ENCODE results near the gene GPR155.

GPR155 gene

GRCh38 chr2:174486563-174487107 lies at the start of gene GPR155:
Gene GPR155 (minus strand): TSS chr2:174487029. CDS start chr2:174481956, 5,073 bp downstream.
- Mint-ChIP-seq H3K4me3 (peak within 1 kb of the TSS; percentile 89 to 100), H3K4me1 (peaks cover 49% of the 10 kb centered on the region), H3K27me3 (no peaks in the 10 kb centered on the region), H3K9me3 (peaks cover 5% of the 10 kb centered on the region in 2 donors), H3K27ac (peak within 1 kb of the TSS; percentile 92 to 97)
- ATAC-seq (peak; percentile 67), DNase-seq (no peak)

- Mint-ChIP-seq H3K4me3 (no peak overlapping the region), H3K9me3 (no peaks in the 10 kb centered on the region), H3K4me1 (peaks cover 19% of the 10 kb centered on the region), H3K27ac (peak overlapping the region in 1 of 2 donors; percentile 13), H3K27me3 (peaks cover 8% of the 10 kb centered on the region)
- ATAC-seq, result no peak
- DNase-seq, result no peak
These were observed 49.2 kb upstream of the GPR155 start for GRCh38 chr2:174535757-174536703.

DNA sequence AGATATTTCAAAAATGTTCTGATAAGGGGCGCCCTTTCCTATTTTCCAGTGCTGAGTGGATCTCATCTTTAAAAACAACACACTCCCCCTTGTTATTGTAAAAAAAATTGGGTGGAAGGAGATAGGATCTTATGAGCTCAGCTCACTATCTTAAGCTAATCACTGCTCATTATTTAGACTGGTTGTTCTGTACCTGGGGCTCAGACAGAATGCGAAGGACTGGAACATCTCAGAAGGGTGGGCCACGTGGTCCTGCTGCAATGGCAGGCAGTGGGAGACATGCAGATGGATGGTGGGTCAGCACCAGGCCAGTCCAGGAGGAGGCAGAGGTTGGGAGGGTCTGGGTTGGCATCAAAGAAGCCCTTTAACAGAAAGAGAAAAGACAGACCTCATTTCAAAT lies 48.3 kb upstream of the GPR155 start:
- DNase-seq (no peak), ATAC-seq (no peak)
- H3K4me3 Mint-ChIP-seq, result no peak overlapping the region
- H3K27ac Mint-ChIP-seq, result no peak overlapping the region
- peaks cover 19% of the 10 kb centered on the region for H3K4me1 Mint-ChIP-seq
- peaks cover 8% of the 10 kb centered on the region for H3K27me3 Mint-ChIP-seq
- H3K9me3 Mint-ChIP-seq, result no peaks in the 10 kb centered on the region

DNA sequence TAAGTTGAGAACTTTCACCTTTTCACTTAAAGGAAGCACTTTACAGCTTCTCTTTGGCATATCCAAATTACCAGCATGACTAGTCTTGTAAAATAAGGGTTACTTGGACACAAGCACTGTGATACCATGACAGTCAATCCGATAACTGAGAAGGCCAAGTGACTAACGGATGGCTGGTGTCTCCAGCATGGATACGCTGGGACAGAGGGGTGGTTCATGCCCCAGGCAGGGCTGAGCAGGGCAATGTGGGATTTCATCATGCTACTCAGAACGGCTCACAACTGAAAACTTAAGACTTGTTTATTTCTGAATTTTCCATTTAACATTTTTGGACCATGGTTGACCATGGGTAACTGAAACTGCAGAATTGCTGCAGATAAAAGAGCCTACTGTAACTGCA lies 43.1 kb upstream of the GPR155 start:
- no peak for DNase-seq
- Mint-ChIP-seq H3K4me1 (peaks cover under 1% of the 10 kb centered on the region), H3K27me3 (peaks cover 2% of the 10 kb centered on the region), H3K9me3 (peaks cover 9% of the 10 kb centered on the region in 2 donors), H3K27ac (no peak overlapping the region), H3K4me3 (no peak overlapping the region)
- no peak for ATAC-seq

DNA sequence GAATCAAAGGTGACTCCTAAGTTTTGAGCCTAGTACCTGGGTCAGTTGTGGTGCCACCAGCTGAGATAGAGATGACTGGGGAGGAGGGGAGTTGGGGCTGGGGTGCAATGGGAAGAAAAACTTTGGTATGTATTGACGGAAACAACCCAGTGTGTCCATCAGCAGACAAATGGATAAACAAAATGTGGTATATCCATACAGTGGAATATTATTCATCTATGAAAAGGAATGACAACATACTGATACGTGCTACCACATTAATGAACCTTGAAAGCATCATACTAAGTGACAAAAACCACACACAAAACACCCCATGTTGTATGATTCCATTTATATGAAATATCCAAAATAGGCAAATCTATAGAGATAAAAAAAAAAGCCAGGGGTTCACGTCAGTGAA lies 41.1 kb upstream of the GPR155 start:
- peaks cover 18% of the 10 kb centered on the region for H3K4me1 Mint-ChIP-seq
- no peak overlapping the region for H3K27ac Mint-ChIP-seq
- no peak overlapping the region for H3K4me3 Mint-ChIP-seq

DNA sequence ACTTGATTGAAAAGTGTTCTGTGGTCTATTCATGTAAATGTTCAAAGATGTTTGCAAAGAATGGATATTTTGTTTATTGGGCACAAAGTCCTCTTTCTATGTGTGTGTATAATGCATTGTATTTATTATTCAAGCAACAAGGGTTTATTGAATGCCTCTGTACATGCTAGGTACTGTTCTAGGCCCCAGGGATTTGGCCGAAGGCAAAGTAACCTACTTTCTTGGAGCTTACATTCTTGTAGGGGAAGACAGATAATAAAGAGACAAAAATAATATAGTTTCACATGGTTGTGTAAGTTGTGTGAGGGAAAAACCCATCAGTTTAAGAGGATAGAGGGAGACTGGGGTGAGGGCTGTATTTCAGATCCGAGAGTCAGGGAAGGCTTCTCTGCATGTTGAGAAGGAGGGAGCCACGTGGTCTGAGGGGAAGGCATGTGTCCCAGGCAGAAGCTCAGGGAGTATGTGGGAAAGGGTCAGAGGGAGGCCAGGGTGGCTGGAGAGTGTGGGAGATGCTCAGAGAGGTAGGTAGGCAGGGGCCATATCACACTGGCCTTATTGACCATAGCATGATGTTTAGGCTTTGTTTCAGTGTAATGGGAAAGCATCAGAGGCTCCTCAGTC lies 40.4 kb upstream of the GPR155 start:
- DNase-seq (no peak), ATAC-seq (no peak)
- H3K4me3 Mint-ChIP-seq, result no peak overlapping the region
- no peak overlapping the region for H3K27ac Mint-ChIP-seq
- no peaks in the 10 kb centered on the region for H3K27me3 Mint-ChIP-seq
- H3K4me1 Mint-ChIP-seq, result peaks cover 18% of the 10 kb centered on the region
- peaks cover 9 to 13% of the 10 kb centered on the region in 2 donors for H3K9me3 Mint-ChIP-seq

More for the DNA sequence above, 41.1 kb upstream of the GPR155 start:
- DNase-seq (no peak), ATAC-seq (no peak)
- Mint-ChIP-seq H3K9me3 (peaks cover 9 to 13% of the 10 kb centered on the region in 2 donors), H3K27me3 (no peaks in the 10 kb centered on the region)

DNA sequence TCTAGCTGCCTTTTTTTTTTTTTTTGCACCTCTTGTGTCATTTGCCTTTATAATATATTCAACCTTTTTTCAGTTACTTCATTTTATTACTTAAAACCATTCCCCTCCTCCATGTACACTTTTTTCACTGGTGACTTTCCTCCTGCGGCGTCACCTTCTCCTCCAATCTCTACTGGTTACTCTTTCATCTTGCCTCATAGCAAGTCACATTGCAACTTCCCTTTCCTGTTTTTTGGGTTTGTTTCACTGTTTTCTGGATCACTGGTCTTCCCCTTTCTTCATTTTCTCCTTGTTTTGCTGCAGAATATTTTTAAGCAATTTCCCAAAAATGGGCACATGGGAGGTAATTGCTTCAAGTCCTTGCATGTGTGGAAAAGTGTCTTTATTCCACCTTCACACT lies 37.7 kb upstream of the GPR155 start:
- DNase-seq (no peak), ATAC-seq (no peak)
- Mint-ChIP-seq H3K4me3 (peak overlapping the region in 1 of 2 donors; percentile 1), H3K4me1 (peaks cover 18% of the 10 kb centered on the region), H3K27ac (peak overlapping the region in 1 of 2 donors; percentile 4), H3K27me3 (no peaks in the 10 kb centered on the region), H3K9me3 (peaks cover 9 to 13% of the 10 kb centered on the region in 2 donors)

GRCh38 chr2:174522553-174522952 lies 35.7 kb upstream of the GPR155 start:
- Mint-ChIP-seq H3K27ac (no peak overlapping the region), H3K4me3 (no peak overlapping the region), H3K4me1 (peaks cover 18% of the 10 kb centered on the region), H3K27me3 (no peaks in the 10 kb centered on the region), H3K9me3 (peaks cover 6 to 10% of the 10 kb centered on the region in 2 donors)
- ATAC-seq, result no peak
- no peak for DNase-seq

DNA sequence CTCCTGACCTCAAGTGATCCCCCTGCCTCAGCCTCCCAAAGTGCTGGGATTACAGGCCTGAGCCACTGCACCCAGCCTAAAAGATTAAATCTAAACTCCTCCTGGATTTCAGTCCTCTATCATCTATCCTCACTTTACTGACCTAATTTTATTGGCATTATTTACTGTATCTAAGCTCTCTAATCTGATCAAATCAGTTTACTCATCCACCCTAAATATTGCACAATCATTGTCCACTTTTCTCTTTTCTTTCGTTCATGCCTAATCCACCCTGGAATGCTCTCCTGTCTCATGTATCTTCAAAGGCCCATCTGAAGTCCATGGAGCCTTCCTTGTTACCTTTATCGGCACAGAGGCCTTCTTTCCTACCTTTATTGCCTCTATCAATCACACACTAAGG lies 31.6 kb upstream of the GPR155 start:
- DNase-seq (no peak), ATAC-seq (no peak)
- H3K4me1 Mint-ChIP-seq, result peaks cover 8% of the 10 kb centered on the region
- H3K4me3 Mint-ChIP-seq, result no peak overlapping the region
- H3K9me3 Mint-ChIP-seq, result no peaks in the 10 kb centered on the region
- no peaks in the 10 kb centered on the region for H3K27me3 Mint-ChIP-seq
- H3K27ac Mint-ChIP-seq, result no peak overlapping the region

DNA sequence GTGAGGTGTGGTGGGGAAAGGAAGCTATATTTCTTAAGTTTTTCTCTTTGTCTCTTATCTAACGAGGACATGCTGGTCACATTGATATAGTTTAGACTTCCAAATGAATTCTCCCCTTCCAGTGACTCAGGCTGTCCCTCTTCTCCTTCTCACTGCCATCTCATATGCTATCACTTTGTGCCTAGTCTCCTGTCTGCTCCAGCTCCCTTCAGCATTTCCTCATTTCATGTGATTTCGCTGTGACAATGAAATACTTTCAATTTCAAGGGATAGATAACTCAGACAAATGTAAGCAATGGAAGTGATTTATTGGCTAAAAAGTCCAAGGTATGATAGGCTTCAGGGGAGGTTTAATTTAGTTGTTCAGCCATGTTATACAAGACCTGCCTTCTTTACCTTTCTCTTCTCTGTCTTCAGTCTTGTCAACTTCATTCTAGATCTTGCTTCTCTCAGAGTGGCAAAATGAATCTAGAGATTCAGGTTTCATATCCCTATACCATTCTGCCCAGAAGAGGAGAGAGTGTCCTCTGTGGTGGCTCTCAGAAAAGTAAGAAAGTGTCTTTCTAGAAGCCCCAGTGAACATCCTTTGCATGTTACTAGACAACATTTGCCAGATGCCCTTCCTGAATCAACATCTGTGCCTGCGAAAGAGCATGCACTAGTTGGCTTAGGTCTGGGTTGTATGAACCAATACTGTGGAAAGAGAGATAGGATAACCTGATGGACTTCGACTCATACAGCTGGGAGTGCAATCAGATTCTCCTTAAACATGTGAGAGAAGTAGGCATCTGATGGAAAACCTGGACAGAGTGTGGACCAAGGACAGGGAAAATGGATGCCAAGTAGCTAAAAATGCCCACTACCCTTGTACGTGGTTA lies 29.9 kb upstream of the GPR155 start:
- no peaks in the 10 kb centered on the region for H3K27me3 Mint-ChIP-seq
- no peak overlapping the region for H3K4me3 Mint-ChIP-seq
- no peak overlapping the region for H3K27ac Mint-ChIP-seq
- DNase-seq, result no peak
- ATAC-seq, result no peak
- peaks cover 18% of the 10 kb centered on the region for H3K4me1 Mint-ChIP-seq
- peaks cover 3 to 14% of the 10 kb centered on the region in 2 donors for H3K9me3 Mint-ChIP-seq

- ATAC-seq (no peak), DNase-seq (no peak)
- H3K27ac Mint-ChIP-seq, result no peak overlapping the region
- peak overlapping the region in 1 of 2 donors; percentile 9 for H3K4me3 Mint-ChIP-seq
- no peaks in the 10 kb centered on the region for H3K27me3 Mint-ChIP-seq
- H3K4me1 Mint-ChIP-seq, result peaks cover 18% of the 10 kb centered on the region
- peaks cover 21 to 45% of the 10 kb centered on the region in 2 donors for H3K9me3 Mint-ChIP-seq
These were observed 25.5 kb upstream of the GPR155 start for GRCh38 chr2:174512345-174512744.

- Mint-ChIP-seq H3K27ac (peak overlapping the region in 1 of 2 donors; percentile 12), H3K4me3 (peak overlapping the region in 1 of 2 donors; percentile 9)
- no peak for ATAC-seq
These were observed 24.9 kb upstream of the GPR155 start for GRCh38 chr2:174511580-174512260.

DNA sequence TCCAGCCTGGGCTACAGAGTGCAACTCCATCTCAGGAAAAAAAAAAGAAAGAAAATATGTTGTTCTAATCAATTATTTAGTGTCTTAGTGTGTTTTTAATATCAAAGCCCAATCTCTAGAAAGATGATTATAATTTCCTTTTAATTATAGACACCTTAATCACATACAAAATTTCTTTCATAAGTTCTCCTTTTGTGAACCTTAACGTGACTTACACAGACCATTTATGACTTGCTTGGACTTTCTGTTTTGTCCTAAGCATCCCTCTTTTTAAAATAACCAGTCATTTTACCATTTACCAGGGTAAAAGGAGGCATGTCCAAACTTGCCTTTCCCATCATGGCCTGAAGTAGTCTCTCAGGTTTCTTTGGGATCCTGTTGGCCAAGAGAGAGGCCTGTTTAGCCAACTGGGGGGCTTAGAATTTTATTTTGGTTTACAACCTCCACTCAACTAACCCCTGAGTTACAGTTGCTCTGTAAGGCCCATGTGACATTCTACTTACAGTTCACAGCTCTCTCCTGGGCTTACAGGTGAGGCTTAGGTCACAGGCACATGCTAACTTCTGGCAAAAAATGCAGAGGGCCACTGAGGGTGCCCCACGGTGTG lies 23.9 kb upstream of the GPR155 start:
- Mint-ChIP-seq H3K27me3 (no peaks in the 10 kb centered on the region), H3K9me3 (peaks cover 21 to 53% of the 10 kb centered on the region in 2 donors), H3K27ac (no peak overlapping the region), H3K4me1 (peaks cover 14% of the 10 kb centered on the region), H3K4me3 (no peak overlapping the region)
- ATAC-seq (no peak), DNase-seq (no peak)

More at GRCh38 chr2:174511580-174512260, 24.9 kb upstream of the GPR155 start:
- Mint-ChIP-seq H3K27me3 (no peaks in the 10 kb centered on the region), H3K9me3 (peaks cover 21 to 52% of the 10 kb centered on the region in 2 donors), H3K4me1 (peaks cover 15% of the 10 kb centered on the region)
- no peak for DNase-seq

DNA sequence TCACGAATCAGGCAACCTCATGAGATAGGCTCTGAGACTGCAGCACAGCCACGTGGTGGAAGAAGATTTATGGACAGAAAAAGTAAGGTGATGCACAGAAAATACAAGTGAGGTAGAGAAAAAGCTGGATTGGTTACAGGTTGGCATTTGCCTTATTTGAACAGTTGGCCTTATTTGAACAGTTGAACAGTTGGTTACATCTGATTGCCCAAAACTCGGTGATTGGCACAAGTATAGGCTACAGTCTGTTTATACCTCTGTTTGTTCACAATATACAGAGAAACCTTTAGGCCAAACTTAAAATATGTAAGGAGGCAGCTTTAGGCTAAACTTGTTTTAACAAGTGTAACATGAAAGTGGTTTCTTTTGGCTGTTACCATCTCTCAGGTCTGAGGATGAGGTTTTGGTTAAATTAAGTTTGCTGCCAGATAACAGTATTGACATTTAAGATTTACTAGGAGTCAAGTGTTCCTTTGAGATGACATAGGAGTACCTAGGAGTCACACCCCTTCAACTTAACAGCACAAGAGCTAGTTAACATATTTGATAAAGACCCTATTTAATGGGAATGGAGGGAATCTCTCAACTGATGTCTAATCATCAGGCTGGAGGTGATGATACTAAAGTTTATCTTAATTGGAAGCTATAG lies 16.5 kb upstream of the GPR155 start:
- DNase-seq (no peak), ATAC-seq (no peak)
- no peak overlapping the region for H3K4me3 Mint-ChIP-seq
- H3K4me1 Mint-ChIP-seq, result peaks cover 11% of the 10 kb centered on the region
- no peak overlapping the region for H3K27ac Mint-ChIP-seq
- peaks cover 0 to 17% of the 10 kb centered on the region in 2 donors for H3K9me3 Mint-ChIP-seq
- H3K27me3 Mint-ChIP-seq, result no peaks in the 10 kb centered on the region

All from stimulated activated naive CD8-positive, alpha-beta T cell treated with anti-CD3 and anti-CD28 coated beads, Interleukin-15, amount 100 ng/mL, for 72 hours (primary cell).